Esophagus muscularis mucosa (tissue), 4 donors: ENCODE measurements around the gene SBK3. TPM values are rescaled to one million over a fixed set of nuclear protein-coding genes. Genes with fewer than 3 reads are reported as not detected.

Experiments
- DNase-seq: peaks from one replicate; pipeline ENCODE4 v3.0.0-alpha.2; 2017; ENCODE audit errors: extremely low spot score
- H3K27ac ChIP-seq, 4 donors: fragments of 200-600 bp; sonication (generic); replicated peaks in 1 of 4; 1 replicate in 3 of 4; 2 replicates in 1 of 4; pipeline ENCODE4 v1.5.1; 2016 to 2019; ENCODE audit warnings: mild to moderate bottlenecking in 1 of 4
- H3K27me3 ChIP-seq, 4 donors: fragments of 200-600 bp; sonication (generic); one replicate each; pipeline versions ENCODE4 v1.5.1 to v1.6.0; 2016 to 2019
- H3K36me3 ChIP-seq, 4 donors: fragments of 200-600 bp; sonication (generic); one replicate each; pipeline ENCODE4 v1.5.1; 2016 to 2019
- H3K4me1 ChIP-seq, 4 donors: fragments of 200-600 bp; sonication (generic); one replicate each; pipeline ENCODE4 v1.5.1; 2016 to 2019
- H3K4me3 ChIP-seq, 4 donors: fragments of 200-600 bp; sonication (generic); 1 replicate in 2 of 4; 2 replicates in 2 of 4; pipeline ENCODE4 v1.5.1; 2016 to 2019; ENCODE audit warnings: mild to moderate bottlenecking in 4 of 4, moderate library complexity in 1 of 4
- H3K9me3 ChIP-seq, 4 donors: fragments of 200-600 bp; sonication (generic); 1 replicate in 3 of 4; 2 replicates in 1 of 4; pipeline ENCODE4 v1.5.1; 2016 to 2019
- EP300 ChIP-seq: sonication (generic); formaldehyde crosslinking; IDR thresholded peaks from one replicate; pipeline ENCODE4 v1.6.1; 2017; ENCODE audit warnings: antibody characterized with exemption
- POLR2A ChIP-seq: fragments of 450-650 bp; IDR thresholded peaks from one replicate; pipeline ENCODE4 v1.6.1; 2017; ENCODE audit warnings: antibody characterized with exemption, moderate library complexity, mild to moderate bottlenecking, low read depth
- POLR2AphosphoS5 ChIP-seq, 2 donors: sonication (generic); formaldehyde crosslinking; IDR thresholded peaks; one replicate each; pipeline ENCODE4 v1.6.1; 2017; ENCODE audit warnings: antibody characterized with exemption in 2 of 2
- WGBS: methylation state at CpG from one replicate; pipeline ENCODE4 v1.1.5; 2018; 5-methylcytosine and 5-hydroxymethylcytosine counted together
- intact Hi-C: fragments of 100-400 bp; cut with DNase I; formaldehyde crosslinking; loops from one replicate; pipeline ENCODE4 v1.15.1; 2023
- total RNA-seq, 4 donors: library from RNA; depleted of rRNA; stranded (reverse); fragments of >200 nt; gene quantifications; one replicate each; pipeline versions ENCODE4 v1.1.0 to v1.2.1, GENCODE V29; 2016
- TF ChIP-seq, protein P1 (sequence below), 3 experiments: fragments of 200-600 bp in 2 of 3; fragments of 450-650 bp in 1 of 3; sonication (generic) in 2 of 3; IDR thresholded peaks; one replicate each; pipeline ENCODE4 v1.5.1; 2017 to 2019; ENCODE audit warnings: antibody characterized with exemption in 3 of 3, mild to moderate bottlenecking in 2 of 3, moderate library complexity in 1 of 3

SBK3 gene
- total RNA-seq, 4 donors from 2014 or later, result 0.83 to 1.5 (median 1.5) TPM; not detected in 1

DNA sequence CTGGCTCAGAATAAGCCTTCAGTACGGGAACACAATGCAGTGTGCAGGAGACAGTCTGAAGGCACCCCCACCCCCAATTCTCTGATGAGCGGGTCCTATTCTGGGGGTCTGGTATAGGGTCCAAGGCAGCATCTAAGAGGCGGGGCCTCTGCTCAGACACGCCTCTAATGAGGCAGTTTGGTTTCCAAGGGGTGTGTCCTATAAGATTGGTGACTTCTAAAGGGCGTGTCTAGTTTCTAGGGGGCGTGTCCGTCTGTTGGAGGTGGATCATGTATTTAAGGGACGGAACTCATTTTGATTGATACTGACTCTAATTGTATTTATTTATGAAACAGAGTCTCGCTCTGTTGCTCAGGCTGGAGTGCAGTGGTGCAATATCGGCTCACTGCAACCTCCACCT lies 45.3 kb upstream of the SBK3 start:
- Histone ChIP-seq H3K36me3 (peaks cover 0 to 38% (median 29%) of the 10 kb centered on the region in 4 donors), H3K27ac (no peak overlapping the region), H3K27me3 (peaks cover 0 to 10% (median 0%) of the 10 kb centered on the region in 4 donors), H3K4me1 (peaks cover 15 to 24% (median 23%) of the 10 kb centered on the region in 4 donors), H3K9me3 (no peaks in the 10 kb centered on the region), H3K4me3 (no peak overlapping the region)
- intact Hi-C loops, result no loop called here
- TF ChIP-seq, protein P1, sequence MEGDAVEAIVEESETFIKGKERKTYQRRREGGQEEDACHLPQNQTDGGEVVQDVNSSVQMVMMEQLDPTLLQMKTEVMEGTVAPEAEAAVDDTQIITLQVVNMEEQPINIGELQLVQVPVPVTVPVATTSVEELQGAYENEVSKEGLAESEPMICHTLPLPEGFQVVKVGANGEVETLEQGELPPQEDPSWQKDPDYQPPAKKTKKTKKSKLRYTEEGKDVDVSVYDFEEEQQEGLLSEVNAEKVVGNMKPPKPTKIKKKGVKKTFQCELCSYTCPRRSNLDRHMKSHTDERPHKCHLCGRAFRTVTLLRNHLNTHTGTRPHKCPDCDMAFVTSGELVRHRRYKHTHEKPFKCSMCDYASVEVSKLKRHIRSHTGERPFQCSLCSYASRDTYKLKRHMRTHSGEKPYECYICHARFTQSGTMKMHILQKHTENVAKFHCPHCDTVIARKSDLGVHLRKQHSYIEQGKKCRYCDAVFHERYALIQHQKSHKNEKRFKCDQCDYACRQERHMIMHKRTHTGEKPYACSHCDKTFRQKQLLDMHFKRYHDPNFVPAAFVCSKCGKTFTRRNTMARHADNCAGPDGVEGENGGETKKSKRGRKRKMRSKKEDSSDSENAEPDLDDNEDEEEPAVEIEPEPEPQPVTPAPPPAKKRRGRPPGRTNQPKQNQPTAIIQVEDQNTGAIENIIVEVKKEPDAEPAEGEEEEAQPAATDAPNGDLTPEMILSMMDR (IDR thresholded peaks at IDR 0.05), result no peak
- TF ChIP-seq POLR2A (no peak), EP300 (no peak), POLR2AphosphoS5 (IDR thresholded peaks at IDR 0.05) (no peak)
- WGBS, result 86% methylated on average over 8 of the region's 10 CpGs
- DNase-seq, result no peak

DNA sequence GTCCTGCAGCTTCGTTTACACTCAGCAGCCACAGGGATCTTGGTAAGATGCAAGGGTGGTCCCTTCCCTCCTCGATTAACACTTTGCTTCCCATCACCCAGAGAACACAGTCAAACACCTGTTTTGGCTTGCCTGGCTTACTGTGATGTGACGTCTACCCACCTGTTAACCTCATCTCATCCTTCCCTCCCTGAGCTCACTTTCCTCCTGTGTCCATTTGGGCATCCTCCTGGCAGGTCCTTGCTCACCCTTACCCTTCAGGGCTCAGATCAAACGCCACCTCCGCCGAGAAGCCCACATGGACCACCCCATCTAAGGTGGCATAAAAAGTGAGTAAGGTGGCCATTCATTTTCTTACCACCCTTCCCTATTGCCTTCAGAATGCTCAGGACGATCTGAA lies 44.8 kb upstream of the SBK3 start:
- TF ChIP-seq POLR2A, result no peak
- TF ChIP-seq POLR2AphosphoS5 (IDR thresholded peaks at IDR 0.05), result no peak
- TF ChIP-seq, protein P1 (IDR thresholded peaks at IDR 0.05), result no peak
- TF ChIP-seq EP300, result no peak
- H3K9me3 ChIP-seq, result no peaks in the 10 kb centered on the region
- peaks cover 17 to 28% (median 26%) of the 10 kb centered on the region in 4 donors for H3K4me1 ChIP-seq
- H3K27me3 ChIP-seq, result peaks cover 0 to 10% (median 0%) of the 10 kb centered on the region in 4 donors
- peaks cover 0 to 33% (median 24%) of the 10 kb centered on the region in 4 donors for H3K36me3 ChIP-seq
- no peak overlapping the region for H3K4me3 ChIP-seq
- H3K27ac ChIP-seq, result no peak overlapping the region
- 60% methylated on average over 7 of the region's 7 CpGs for WGBS
- intact Hi-C loops, result no loop called here
- no peak for DNase-seq

DNA sequence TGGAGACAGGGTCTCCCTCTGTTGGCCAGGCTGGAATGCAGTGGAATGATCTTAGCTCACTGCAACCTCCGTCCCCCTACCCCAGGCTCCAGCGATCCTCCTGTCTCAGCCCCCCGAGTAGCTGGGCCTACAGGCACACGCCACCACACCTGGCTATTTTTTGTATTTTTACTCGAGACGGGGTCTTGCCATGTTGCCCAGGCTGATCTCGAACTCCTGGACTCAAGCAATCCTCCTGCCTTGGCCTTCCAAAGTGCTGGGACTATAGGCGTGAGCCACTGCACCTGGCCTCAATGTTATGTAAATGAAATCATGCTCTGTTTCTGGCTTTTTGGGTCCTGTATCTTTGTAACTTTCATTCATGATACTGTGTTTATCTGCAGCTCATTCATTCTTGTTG lies 43.4 kb upstream of the SBK3 start:
- WGBS, result 89% methylated on average over 8 of the region's 8 CpGs
- Histone ChIP-seq H3K36me3 (peaks cover 0 to 24% (median 19%) of the 10 kb centered on the region in 4 donors), H3K27ac (no peak overlapping the region), H3K9me3 (no peaks in the 10 kb centered on the region), H3K4me1 (peaks cover 17 to 28% (median 26%) of the 10 kb centered on the region in 4 donors), H3K4me3 (no peak overlapping the region), H3K27me3 (peaks cover 0 to 10% (median 0%) of the 10 kb centered on the region in 4 donors)
- TF ChIP-seq POLR2AphosphoS5 (IDR thresholded peaks at IDR 0.05) (no peak), POLR2A (no peak), EP300 (no peak)
- TF ChIP-seq, protein P1 (IDR thresholded peaks at IDR 0.05), result no peak
- intact Hi-C loops, result no loop called here
- no peak for DNase-seq

DNA sequence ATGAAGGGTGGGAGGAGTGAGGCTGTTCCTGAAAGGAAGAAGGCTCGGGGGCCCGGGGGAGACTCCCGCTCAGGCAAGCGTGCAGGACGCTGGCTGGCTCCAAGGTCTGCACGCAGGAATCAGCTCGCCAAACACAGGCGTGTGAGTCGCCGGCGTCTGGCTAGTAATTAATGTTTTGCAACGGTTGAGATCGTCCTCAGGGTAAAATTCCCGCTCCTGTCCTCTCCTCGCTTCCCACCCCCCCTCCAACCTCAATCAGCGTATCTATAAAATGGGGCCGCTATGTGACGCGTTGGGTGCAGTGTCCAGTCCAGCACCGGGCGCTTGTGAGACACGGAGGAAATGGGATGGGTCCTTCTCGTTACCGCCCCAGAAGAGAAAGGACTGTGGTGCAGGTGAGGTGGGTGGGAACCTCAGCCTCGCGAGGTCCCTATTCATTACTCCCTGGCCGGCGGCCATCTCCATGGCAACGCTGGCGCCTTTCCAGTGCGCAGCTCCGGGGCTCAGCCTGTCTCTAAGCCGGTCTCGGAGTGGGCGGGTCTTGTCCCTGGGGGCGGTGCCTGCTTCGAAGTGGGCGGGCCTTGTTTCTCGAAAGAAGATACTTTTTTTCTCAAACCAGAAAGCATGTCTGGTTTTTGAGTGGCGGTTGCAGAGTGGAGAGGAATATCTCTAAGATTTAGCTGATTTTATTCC lies 41.8 kb upstream of the SBK3 start:
- TF ChIP-seq POLR2A (no peak), EP300 (no peak), POLR2AphosphoS5 (IDR thresholded peaks at IDR 0.05) (peak in 1 of 2 donors; percentile 45)
- TF ChIP-seq, protein P1 (IDR thresholded peaks at IDR 0.05), result no peak
- WGBS, result 1% methylated on average over 37 of the region's 40 CpGs
- intact Hi-C loops, result no loop called here

More for the DNA sequence above, 41.8 kb upstream of the SBK3 start:
- H3K9me3 ChIP-seq, result no peaks in the 10 kb centered on the region
- peak; percentile 96 for DNase-seq
- H3K36me3 ChIP-seq, result peaks cover 0 to 8% (median 7%) of the 10 kb centered on the region in 4 donors
- peak overlapping the region in 1 of 4 donors; percentile 20 for H3K27ac ChIP-seq
- peaks cover 17 to 32% (median 30%) of the 10 kb centered on the region in 4 donors for H3K4me1 ChIP-seq
- peak overlapping the region; percentile 26 to 57 (median 42) for H3K4me3 ChIP-seq
- peaks cover 0 to 10% (median 0%) of the 10 kb centered on the region in 4 donors for H3K27me3 ChIP-seq
